HG02970 (cell line): Measurements from ENCODE around the gene TENM3.

Experiments
- ATAC-seq: cut with Tn5 transposase; IDR thresholded peaks from one replicate; pipeline ENCODE4 v1.9.1; 2021; ENCODE audit warnings: mild to moderate bottlenecking, moderate library complexity, moderate number of reproducible peaks; ENCODE audit not compliant: unreplicated experiment, low FRiP score

TENM3 gene

DNA sequence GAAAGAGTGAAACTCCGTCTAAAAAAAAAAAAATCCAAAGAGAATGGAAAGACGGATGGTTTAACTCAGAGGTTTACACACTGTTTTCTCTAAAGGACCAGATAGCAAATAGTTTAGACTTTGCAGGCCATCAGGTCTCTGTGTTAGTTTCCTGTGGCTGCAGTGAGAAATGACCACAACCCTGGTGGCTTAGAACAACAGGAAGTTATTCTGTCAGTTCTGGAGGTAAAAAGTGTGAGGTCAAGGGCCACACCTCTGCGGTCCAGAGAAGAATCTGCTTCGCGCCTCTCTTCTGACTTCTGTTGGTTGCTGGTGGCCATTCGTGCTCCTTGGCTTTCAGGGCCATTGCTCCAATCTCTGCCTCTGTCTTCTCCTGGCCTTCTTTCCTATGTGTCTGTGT is 76.9 kb downstream of the TENM3 start:
- no peak for ATAC-seq

DNA sequence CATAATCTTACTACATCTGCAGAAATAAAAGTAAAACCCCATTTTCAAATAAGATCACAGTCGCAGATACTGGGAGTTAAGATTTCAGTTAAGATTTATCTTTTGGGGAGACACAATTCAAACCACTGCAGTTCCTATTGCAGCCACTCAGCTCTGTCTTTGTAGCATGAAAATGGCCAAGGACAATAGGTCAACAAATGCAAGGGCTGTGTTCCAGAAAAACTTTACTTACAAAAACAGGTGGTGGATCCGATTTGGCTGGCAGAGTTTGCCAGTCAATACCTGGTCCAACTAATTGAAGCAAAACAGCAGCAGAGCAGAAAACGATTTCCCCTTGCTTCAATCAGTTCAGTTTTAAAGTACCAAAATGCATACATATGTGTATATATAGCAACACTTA is 77.4 kb downstream of the TENM3 start:
- no peak for ATAC-seq

- ATAC-seq = no peak
Observed at GRCh38 chr4:182324282-182324681, 81.1 kb downstream of the TENM3 start.

GRCh38 chr4:182325397-182325796 is 82.2 kb downstream of the TENM3 start:
- no peak for ATAC-seq

- no peak for ATAC-seq
Observed at GRCh38 chr4:182325848-182326255, 82.7 kb downstream of the TENM3 start.

DNA sequence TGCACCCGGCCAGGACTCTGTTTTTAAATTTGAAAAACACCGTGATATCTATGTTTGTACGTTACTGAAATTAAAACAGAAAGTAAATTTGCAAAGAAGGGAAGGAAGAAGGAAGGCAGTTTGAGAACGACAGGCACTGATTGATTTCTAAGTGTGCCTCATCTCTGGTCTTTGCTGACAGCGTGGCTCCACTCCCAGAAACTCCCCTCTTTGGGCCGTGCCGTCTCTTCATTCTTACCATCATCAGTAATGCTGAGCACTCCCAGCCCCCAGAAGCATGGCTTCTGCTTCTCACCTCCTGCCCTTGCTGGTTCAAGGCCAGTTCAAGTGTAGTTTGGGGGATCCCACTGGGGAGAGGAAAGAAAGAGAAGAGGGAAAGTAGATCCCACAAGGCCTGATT is 85.3 kb downstream of the TENM3 start:
- ATAC-seq = no peak

- no peak for ATAC-seq
Observed at GRCh38 chr4:182337366-182337765, 94.2 kb downstream of the TENM3 start.

DNA sequence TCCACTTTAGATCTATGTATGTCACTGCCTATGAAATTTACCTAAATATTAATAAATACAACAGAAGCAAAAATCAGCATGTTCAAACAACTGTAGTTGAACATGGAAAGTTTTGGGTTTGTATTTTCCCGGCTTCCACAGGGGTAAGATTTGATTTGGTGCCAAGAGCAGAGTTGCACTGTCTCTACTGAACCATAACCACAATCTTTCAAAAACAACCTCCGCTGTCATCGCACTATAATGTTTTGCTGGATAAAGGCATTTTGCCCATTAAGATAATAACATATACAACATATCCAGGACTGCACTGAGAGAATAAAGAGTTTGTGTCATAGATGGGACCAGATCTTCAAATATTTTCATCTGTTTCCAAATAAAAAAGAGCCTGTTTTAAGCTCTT is 94.9 kb downstream of the TENM3 start:
- no peak for ATAC-seq

GRCh38 chr4:182338746-182339145 is 95.5 kb downstream of the TENM3 start:
- no peak for ATAC-seq

DNA sequence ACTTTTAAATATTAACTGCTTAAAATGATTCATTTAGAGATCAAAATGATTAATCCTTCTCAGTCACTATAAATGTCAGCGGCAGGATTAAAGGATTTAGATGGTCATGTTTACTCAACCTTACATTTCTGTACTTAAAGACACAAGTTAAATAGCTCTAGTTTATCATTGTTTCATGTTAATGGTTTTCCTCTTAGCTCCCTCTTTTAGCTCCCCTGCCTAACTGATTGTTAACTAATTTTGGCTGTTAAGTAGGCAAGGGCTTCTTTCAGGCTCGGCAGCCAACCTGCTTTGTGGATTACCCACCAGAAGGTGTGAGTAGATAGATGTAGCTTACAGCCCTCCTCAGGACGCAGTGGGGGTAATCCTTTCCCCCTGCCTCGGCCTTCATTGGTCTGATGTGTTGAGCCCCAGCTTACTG is 96.0 kb downstream of the TENM3 start:
- no peak for ATAC-seq

GRCh38 chr4:182343453-182343852 is 100.3 kb downstream of the TENM3 start:
- no peak for ATAC-seq

DNA sequence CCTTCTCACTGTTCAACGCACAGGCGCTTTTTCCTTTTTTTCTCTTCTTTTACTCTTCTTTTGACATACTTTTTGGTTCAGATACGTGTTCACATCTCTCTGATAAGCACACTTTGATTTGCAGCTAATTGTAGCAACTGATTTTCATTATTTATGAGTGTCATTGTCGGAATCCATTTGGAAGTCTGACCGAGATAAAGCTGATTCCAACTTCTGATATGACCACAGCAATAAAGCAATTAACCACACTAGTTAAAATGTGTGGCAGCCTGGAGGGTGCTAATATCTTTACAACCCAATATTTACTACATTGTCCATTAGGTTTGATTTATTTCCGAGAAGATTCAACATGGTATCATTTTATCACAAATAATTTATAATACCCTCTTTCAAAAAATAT is 101.8 kb downstream of the TENM3 start:
- ATAC-seq = no peak

DNA sequence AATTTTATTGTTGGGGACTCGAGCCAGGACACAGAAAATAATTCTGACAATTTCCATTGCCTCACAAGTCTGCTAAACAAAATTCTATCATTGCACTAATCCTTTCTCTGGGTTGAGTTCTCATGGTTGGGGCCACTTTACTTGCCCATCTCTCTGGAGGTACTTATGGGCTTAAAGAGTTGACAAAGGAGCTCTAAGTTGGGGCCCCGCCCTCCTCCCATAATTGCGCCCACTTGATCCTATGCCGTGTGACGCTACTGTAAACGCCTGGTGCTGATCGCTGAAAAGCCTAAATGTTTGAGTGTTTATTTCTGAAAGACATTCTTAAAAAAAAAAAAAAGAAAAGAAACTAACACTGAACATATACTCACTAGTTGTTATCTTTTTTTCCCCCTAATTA is 103.0 kb downstream of the TENM3 start:
- ATAC-seq = no peak

DNA sequence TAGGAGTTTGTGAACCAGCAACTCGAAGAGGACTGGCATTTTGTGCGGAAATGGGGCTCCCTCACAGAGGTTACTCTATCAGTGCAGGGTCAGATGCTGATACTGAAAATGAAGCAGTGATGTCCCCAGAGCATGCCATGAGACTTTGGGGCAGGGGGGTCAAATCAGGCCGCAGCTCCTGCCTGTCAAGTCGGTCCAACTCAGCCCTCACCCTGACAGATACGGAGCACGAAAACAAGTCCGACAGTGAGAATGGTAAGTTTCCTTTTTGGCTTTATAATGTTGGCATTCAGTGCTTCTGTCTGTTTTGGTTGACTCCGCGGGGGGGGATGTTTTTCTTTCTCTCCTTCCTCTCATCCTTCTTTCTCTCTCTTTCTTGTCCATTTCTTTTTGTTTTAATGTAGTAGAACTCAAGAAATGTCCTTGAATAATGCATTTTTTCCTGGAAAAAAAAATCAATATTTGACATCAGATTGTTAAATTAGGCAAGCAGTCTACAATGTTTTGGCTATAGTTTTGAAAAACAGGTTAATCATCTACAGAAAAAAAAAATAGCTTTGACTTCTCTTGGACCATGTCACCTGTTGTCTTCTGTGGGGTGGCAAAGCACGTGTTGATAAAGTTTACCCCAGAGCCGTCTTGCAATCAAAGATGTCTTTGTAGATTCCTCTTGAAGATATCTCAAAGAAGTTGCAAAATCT is 103.6 kb downstream of the TENM3 start:
- ATAC-seq = no peak

- no peak for ATAC-seq
Observed at GRCh38 chr4:182348779-182349326, 105.7 kb downstream of the TENM3 start.

DNA sequence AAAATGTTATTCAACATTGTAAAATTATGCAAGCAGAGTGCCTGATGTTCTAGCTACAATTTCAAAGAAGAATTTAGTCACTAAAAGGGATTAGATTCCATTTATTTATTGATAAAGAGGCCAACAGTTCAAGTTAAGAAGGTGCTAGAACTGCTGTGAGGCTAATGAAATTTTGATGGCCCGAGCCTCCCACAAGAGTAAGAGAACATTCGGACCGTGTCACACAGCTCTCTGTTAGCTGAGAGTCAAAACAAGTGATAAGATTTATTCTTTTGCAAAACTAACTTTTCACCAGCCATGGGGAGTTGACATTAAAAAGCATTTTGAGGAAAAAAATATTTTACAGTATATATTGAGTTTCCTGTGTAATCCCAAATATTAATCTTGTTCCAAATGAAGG is 106.8 kb downstream of the TENM3 start:
- no peak for ATAC-seq

DNA sequence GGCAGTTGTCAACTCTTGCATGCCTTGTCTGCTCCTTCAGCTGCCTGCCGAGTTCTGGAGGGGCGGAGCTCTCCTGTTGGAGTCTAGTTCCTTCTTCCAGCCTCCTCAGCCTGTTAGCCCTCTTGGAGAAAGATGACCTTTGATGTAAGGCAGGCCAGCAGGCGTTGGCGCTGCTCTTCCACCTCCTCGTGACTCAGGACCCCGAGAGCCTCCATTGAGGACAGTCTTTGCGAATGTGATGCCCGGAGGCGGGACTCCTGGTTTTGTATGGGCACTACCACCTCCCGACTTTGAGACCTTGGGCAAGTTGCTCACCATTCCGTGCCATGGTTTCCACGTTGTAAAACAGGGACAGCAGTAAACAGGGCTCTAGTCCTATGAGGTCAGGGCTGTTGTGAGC is 108.3 kb downstream of the TENM3 start:
- no peak for ATAC-seq

DNA sequence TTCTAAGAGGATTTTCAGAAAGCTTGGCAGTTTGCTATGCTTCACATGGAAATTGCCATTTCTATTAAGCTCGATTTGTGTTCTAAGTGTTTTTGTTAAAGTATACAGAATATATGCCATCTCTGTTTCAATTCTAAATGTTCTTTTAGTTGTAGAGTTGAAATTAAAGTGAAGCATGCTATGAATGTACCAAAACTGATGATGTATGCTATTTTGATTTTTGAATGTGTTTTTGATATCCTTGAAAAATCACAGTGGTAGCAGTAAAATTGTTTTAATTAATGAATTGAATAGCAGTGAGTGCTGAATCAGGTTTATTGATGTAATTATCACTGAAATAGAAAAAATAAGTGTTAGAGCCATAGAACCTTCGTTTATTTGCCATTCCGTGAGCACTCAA is 110.9 kb downstream of the TENM3 start:
- no peak for ATAC-seq

GRCh38 chr4:182354867-182355266 is 111.7 kb downstream of the TENM3 start:
- ATAC-seq = no peak

DNA sequence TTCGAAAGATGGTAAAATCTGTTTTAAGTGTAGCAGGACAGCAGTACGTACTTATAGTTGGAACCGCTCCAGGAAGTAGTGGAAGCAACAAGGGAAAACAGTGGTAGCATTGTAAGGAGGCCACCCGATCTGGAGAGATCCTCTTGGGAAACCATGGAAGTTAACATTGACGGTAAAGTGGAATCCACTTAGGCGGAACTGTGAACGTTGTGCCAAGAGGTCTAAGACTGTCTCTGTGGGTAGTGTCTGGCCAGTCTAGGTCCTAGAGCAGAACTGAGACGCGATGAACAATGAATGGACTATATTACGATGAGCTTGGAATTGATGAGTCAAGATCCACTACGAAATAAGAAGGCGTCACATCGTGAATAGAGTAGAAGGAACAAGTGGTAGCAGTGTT is 124.0 kb downstream of the TENM3 start:
- ATAC-seq = no peak

DNA sequence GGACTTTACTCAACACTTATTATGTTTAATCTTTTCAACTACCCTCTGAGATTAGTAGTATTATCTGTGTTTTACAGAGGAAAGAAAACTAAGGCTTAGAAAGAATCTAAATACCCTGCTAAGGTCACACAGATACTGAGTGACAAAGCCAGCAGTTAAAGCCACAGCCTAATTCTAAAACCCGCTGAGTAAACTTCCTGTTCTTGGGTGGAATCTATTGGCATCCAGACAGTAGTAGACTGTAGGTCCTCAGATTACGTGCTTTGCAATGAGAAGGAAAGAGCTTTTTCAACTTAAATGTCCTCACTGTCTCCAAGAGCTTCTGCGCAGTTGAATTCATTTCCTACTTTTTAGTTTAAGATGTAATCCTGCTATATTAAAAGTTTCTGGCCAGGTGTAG is 126.0 kb downstream of the TENM3 start:
- ATAC-seq = no peak

DNA sequence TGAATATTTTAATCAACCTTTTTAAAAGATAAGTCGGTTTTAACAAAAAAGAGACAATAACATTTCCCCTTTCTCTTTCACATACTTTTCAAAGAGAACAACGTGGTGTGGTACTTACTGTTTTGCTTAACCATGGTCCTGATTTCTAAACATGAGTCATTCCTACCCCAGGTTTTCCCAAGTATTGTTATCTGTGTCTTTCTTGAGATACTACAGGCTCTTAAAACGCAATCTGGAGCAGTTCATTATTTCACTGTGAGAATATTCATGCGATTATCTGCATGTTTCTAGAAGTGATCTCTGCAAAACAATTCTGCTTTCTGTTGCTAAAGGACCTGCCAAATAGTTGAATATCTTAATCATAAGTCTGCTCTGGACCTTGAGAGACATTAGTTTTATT is 127.3 kb downstream of the TENM3 start:
- ATAC-seq = no peak

- ATAC-seq = no peak
Observed at GRCh38 chr4:182380771-182381181, 137.6 kb downstream of the TENM3 start.
